HEK293T (cell line): Measurements from ENCODE around the gene ANO10.

ENCODE experiments used
- ARNT ChIP-seq: fragments of 450-650 bp; IDR thresholded peaks from 2 replicates; pipeline ENCODE4 v1.6.1; 2017; ENCODE audit warnings: mild to moderate bottlenecking
- BHLHE40 ChIP-seq: fragments of 450-650 bp; IDR thresholded peaks from 2 replicates; pipeline ENCODE4 v1.6.1; 2016; ENCODE audit warnings: mild to moderate bottlenecking, moderate library complexity, borderline replicate concordance
- CTBP1 ChIP-seq: fragments of 450-650 bp; IDR thresholded peaks from 2 replicates; pipeline ENCODE4 v1.6.1; 2016; ENCODE audit warnings: borderline replicate concordance
- ELF4 ChIP-seq: fragments of 450-650 bp; IDR thresholded peaks from 2 replicates; pipeline ENCODE4 v1.6.1; 2017; ENCODE audit warnings: antibody characterized with exemption
- FOXA1 ChIP-seq: fragments of 450-650 bp; IDR thresholded peaks from 2 replicates; pipeline ENCODE4 v1.6.1; 2016; ENCODE audit warnings: mild to moderate bottlenecking
- FOXM1 ChIP-seq: fragments of 450-650 bp; IDR thresholded peaks from 2 replicates; pipeline ENCODE4 v1.6.1; 2017; ENCODE audit warnings: mild to moderate bottlenecking, borderline replicate concordance
- HDGF ChIP-seq: fragments of 450-650 bp; IDR thresholded peaks from 2 replicates; pipeline ENCODE4 v1.6.1; 2017; ENCODE audit warnings: antibody characterized with exemption, borderline replicate concordance
- L3MBTL2 ChIP-seq: fragments of 450-650 bp; conservative IDR thresholded peaks from 2 replicates; pipeline ENCODE4 v1.6.1; 2016; ENCODE audit warnings: mild to moderate bottlenecking
- LEF1 ChIP-seq: fragments of 450-650 bp; IDR thresholded peaks from 2 replicates; pipeline ENCODE4 v1.6.1; 2017; ENCODE audit warnings: mild to moderate bottlenecking, borderline replicate concordance
- NFRKB ChIP-seq: fragments of 450-650 bp; IDR thresholded peaks from 2 replicates; pipeline ENCODE4 v1.6.1; 2016; ENCODE audit warnings: mild to moderate bottlenecking, moderate library complexity
- PKNOX1 ChIP-seq: fragments of 450-650 bp; IDR thresholded peaks from 2 replicates; pipeline ENCODE4 v1.6.1; 2016
- SP1 ChIP-seq: fragments of 450-650 bp; IDR thresholded peaks from 2 replicates; pipeline ENCODE4 v1.6.1; 2017
- SUZ12 ChIP-seq: fragments of 450-650 bp; IDR thresholded peaks from 2 replicates; pipeline ENCODE4 v1.6.1; 2016; ENCODE audit warnings: mild to moderate bottlenecking
- TARDBP ChIP-seq: fragments of 450-650 bp; IDR thresholded peaks from 2 replicates; pipeline ENCODE4 v1.6.1; 2016

- TF ChIP-seq ARNT (no peak), SUZ12 (no peak), L3MBTL2 (no peak), BHLHE40 (no peak), TARDBP (no peak), SP1 (no peak), LEF1 (no peak), PKNOX1 (no peak), ELF4 (no peak), NFRKB (no peak), HDGF (no peak), FOXM1 (no peak), FOXA1 (no peak), CTBP1 (no peak)
Observed at GRCh38 chr3:43426388-43426787, 195.4 kb downstream of the ANO10 start.
